Large intestine (tissue), 3 donors: ENCODE results near the gene ADGRV1. TPM values are rescaled to one million over a fixed set of nuclear protein-coding genes. Genes with fewer than 3 reads are reported as not detected.
"Not testable (repeated sequence)": the region's sequence is repeated elsewhere in the genome, so short reads cannot be mapped to it uniquely, and the experiment has no call there.

Experiments used
- DNase-seq, 2 donors: peaks; one replicate each; pipeline versions ENCODE4 v3.0.0 to v3.0.0-alpha.2; 2013
- H3K27ac ChIP-seq: one replicate; pipeline ENCODE4 v1.5.1; 2013; ENCODE audit warnings: low read length
- H3K27me3 ChIP-seq: 2 replicates; pipeline ENCODE4 v1.6.1; 2013; ENCODE audit warnings: low read length; ENCODE audit not compliant: control insufficient read depth, insufficient read depth
- H3K36me3 ChIP-seq: 2 replicates; pipeline ENCODE4 v1.6.1; 2013; ENCODE audit warnings: low read length; ENCODE audit not compliant: control insufficient read depth, insufficient read depth
- H3K4me1 ChIP-seq: one replicate; pipeline ENCODE4 v1.6.1; 2013; ENCODE audit warnings: low read length; ENCODE audit not compliant: control insufficient read depth, insufficient read depth
- H3K4me3 ChIP-seq: one replicate; pipeline ENCODE4 v1.5.1; 2013; ENCODE audit warnings: low read length
- H3K9me3 ChIP-seq: one replicate; pipeline ENCODE4 v1.6.1; 2013; ENCODE audit warnings: mild to moderate bottlenecking, low read depth, low read length, moderate library complexity; ENCODE audit not compliant: control insufficient read depth
- WGBS: methylation state at CpG from one replicate; pipeline ENCODE4 v1.1.5; 2013; ENCODE audit warnings: low lambda C conversion rate; ENCODE audit not compliant: insufficient coverage; 5-methylcytosine and 5-hydroxymethylcytosine counted together
- polyA plus RNA-seq: library from polyadenylated mRNA; unstranded; fragments of 120-200 nt; gene quantifications from one replicate; pipeline ENCODE4 v1.2.1, GENCODE V29; 2013

The ADGRV1 gene
- polyA plus RNA-seq, 1 donor, result 3.0 TPM

DNA sequence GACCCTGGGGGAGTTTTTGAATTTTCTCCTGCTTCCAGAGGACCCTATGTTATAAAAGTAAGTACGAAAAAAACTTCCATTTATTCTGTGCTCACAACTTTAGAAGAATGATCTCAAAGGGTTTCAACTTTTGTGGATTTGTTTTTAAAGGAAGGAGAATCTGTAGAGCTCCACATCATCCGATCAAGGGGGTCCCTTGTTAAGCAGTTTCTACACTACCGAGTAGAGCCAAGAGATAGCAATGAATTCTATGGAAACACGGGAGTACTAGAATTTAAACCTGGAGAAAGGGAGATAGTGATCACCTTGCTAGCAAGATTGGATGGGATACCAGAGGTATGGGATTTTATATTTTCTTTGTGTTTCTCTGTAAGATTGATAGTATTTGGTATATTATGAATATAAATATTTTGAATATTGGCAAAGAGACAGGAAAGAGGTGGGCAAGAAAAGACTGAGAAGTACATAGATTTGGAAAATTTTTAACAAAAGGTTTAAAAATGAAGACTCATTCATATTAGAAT is 84.2 kb downstream of the ADGRV1 start:
- no peak for DNase-seq
- no CpG with 5 or more reads among the region's 4 CpGs for WGBS
- H3K27ac ChIP-seq, result no peak overlapping the region
- H3K4me3 ChIP-seq, result no peak overlapping the region
- no peaks in the 10 kb centered on the region for H3K27me3 ChIP-seq
- H3K36me3 ChIP-seq, result no peaks in the 10 kb centered on the region
- H3K9me3 ChIP-seq, result no peaks in the 10 kb centered on the region
- H3K4me1 ChIP-seq, result no peaks in the 10 kb centered on the region

- Histone ChIP-seq H3K27ac (no peak overlapping the region), H3K27me3 (no peaks in the 10 kb centered on the region), H3K4me1 (no peaks in the 10 kb centered on the region), H3K4me3 (no peak overlapping the region), H3K9me3 (no peaks in the 10 kb centered on the region), H3K36me3 (no peaks in the 10 kb centered on the region)
- no peak for DNase-seq
- 100% methylated on average over 1 of the region's 4 CpGs for WGBS
These were observed 85.5 kb downstream of the ADGRV1 start for GRCh38 chr5:90644132-90644531.

DNA sequence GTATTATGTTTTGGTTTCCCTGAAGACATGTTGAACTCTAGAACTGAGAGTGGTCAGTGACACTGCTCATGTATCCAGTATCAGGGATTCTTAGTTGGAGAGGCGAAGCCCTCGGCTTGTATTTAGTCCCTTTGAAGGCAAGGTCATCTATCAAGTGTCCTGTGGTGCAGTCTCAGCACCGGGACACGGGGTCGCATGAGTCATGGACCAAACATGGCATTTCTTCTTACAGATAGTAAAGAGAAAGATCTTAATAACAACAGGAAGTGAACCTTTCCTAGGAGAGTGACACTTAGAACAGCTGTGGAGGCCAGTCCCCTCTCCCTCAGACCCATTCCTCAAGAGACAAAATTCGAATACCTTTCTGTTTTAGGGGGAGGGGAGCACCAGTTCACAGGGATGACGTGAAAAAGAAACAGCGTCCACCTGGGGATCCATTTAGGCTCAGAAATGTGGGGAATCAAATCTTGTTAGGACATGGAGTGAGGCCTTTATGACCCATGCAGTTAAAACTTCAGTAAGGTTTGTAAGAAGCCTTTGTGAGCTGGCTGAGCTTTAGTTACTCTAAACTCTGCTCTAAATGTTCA is 86.5 kb downstream of the ADGRV1 start:
- no CpG with 5 or more reads among the region's 8 CpGs for WGBS
- peak; percentile 12 to 53 for DNase-seq
- Histone ChIP-seq H3K36me3 (no peaks in the 10 kb centered on the region), H3K4me3 (no peak overlapping the region), H3K9me3 (no peaks in the 10 kb centered on the region), H3K27me3 (no peaks in the 10 kb centered on the region), H3K27ac (no peak overlapping the region), H3K4me1 (no peaks in the 10 kb centered on the region)

GRCh38 chr5:90650767-90651166 is 92.2 kb downstream of the ADGRV1 start:
- H3K27ac ChIP-seq, result no peak overlapping the region
- no peaks in the 10 kb centered on the region for H3K27me3 ChIP-seq
- DNase-seq, result no peak
- H3K4me1 ChIP-seq, result no peaks in the 10 kb centered on the region
- H3K4me3 ChIP-seq, result no peak overlapping the region
- 80% methylated on average over 1 of the region's 1 CpG for WGBS
- H3K36me3 ChIP-seq, result no peaks in the 10 kb centered on the region
- no peaks in the 10 kb centered on the region for H3K9me3 ChIP-seq

- Histone ChIP-seq H3K9me3 (no peaks in the 10 kb centered on the region), H3K27ac (no peak overlapping the region), H3K4me3 (no peak overlapping the region), H3K36me3 (no peaks in the 10 kb centered on the region), H3K4me1 (no peaks in the 10 kb centered on the region), H3K27me3 (no peaks in the 10 kb centered on the region)
- DNase-seq, result no peak
- WGBS, result 100% methylated on average over 2 of the region's 2 CpGs
These were observed 95.6 kb downstream of the ADGRV1 start for GRCh38 chr5:90654215-90654614.

DNA sequence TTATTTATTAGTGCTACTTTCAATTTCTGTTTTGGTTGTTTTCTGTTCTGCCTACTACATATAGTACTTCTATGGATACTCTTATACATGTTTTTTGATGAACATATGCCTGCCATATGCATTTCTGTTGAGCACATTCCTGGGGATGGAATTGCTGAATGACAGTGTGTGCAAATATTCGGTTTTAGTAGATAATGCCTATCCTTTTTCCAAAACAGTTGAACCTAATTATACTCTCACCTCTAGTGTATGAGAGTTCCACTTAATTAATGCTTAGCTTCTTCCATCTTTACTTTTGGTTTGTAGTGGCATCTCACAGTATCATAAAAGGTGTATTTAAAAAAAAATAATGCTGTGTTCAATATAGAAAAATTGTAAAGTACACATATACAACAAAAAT is 96.8 kb downstream of the ADGRV1 start:
- H3K4me3 ChIP-seq, result no peak overlapping the region
- no peak for DNase-seq
- no peaks in the 10 kb centered on the region for H3K36me3 ChIP-seq
- H3K4me1 ChIP-seq, result no peaks in the 10 kb centered on the region
- no peaks in the 10 kb centered on the region for H3K27me3 ChIP-seq
- WGBS, result 71% methylated on average over 1 of the region's 1 CpG
- H3K9me3 ChIP-seq, result no peaks in the 10 kb centered on the region
- no peak overlapping the region for H3K27ac ChIP-seq

DNA sequence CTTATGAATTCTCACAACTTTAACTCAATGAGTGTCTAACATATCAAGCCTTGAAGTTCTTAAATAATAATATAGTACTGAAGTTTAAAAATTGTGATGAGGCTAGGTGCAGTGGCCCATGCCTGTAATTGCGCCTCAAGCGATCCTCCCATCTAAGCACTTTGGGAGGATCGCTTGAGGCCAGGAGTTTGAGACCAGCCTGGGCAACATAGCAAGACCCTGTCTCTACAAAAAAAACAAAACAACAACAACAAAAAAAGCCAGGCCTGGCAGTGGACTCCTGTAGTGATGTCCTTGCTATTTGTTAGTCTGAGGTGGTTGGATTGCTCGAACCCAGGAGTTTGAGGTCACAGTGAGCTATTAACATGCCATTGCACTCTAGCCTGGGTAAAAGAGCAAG is 98.4 kb downstream of the ADGRV1 start:
- Histone ChIP-seq H3K27ac (no peak overlapping the region), H3K36me3 (no peaks in the 10 kb centered on the region), H3K4me1 (no peaks in the 10 kb centered on the region), H3K4me3 (no peak overlapping the region), H3K9me3 (no peaks in the 10 kb centered on the region), H3K27me3 (no peaks in the 10 kb centered on the region)
- no peak for DNase-seq
- no CpG with 5 or more reads among the region's 4 CpGs for WGBS

DNA sequence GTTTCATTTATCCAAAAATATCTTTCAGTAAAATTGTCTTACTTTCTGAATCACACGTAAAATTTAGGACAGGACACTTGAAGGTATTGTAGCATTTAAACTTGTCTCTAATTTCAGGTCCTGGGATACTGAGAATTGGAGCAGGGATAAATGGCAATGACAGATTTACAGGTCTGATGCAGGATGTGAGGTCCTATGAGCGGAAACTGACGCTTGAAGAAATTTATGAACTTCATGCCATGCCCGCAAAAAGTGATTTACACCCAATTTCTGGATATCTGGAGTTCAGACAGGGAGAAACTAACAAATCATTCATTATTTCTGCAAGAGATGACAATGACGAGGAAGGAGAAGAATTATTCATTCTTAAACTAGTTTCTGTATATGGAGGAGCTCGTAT is 99.2 kb downstream of the ADGRV1 start:
- Histone ChIP-seq H3K9me3 (no peaks in the 10 kb centered on the region), H3K36me3 (no peaks in the 10 kb centered on the region), H3K27ac (no peak overlapping the region), H3K4me1 (no peaks in the 10 kb centered on the region), H3K4me3 (no peak overlapping the region), H3K27me3 (no peaks in the 10 kb centered on the region)
- no peak for DNase-seq
- 94% methylated on average over 2 of the region's 6 CpGs for WGBS

DNA sequence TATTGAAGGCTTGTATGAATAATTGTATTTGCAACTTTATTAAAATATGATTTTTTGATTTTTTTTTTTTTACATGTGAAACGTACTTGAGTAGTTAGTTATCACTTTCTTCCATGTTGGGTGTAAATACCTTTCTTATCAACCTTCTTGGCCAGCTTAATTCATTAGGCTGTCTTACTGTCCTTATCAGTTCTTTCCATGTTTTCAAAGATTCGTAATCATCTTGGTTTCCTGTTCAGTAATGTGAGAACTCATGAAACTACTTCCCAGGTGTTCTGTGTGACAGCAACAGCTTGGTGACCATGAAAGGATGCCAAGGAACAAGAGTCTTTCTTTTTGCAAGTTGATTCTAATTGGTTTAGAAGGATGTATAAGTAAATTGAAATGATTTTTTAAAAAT is 100.0 kb downstream of the ADGRV1 start:
- Histone ChIP-seq H3K27ac (no peak overlapping the region), H3K27me3 (no peaks in the 10 kb centered on the region), H3K36me3 (no peaks in the 10 kb centered on the region), H3K4me3 (no peak overlapping the region), H3K9me3 (no peaks in the 10 kb centered on the region), H3K4me1 (no peaks in the 10 kb centered on the region)
- WGBS, result 58% methylated on average over 2 of the region's 2 CpGs
- no peak for DNase-seq

GRCh38 chr5:90668079-90668565 is 109.5 kb downstream of the ADGRV1 start:
- not testable (repeated sequence) for H3K4me3 ChIP-seq, H3K4me1 ChIP-seq, DNase-seq, H3K27me3 ChIP-seq, H3K27ac ChIP-seq, H3K9me3 ChIP-seq, H3K36me3 ChIP-seq
- WGBS, result no CpG with 5 or more reads among the region's 21 CpGs

DNA sequence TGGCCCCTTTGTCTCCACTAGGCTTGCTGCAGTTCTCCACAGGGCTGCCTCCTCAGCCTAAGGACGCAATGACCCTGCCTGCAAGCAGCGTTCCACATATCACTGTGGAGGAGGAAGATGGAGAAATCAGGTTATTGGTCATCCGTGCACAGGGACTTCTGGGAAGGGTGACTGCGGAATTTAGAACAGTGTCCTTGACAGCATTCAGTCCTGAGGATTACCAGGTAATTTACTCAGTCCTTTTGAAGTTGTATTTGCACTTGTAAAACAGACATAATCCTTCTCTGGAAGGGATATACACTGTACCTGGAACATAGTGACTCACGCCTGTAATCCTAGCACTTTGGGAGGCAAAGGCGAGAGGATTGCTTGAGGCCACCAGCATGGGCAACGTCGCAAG is 116.6 kb downstream of the ADGRV1 start:
- Histone ChIP-seq H3K9me3 (no peaks in the 10 kb centered on the region), H3K27me3 (no peaks in the 10 kb centered on the region), H3K27ac (no peak overlapping the region), H3K4me1 (no peaks in the 10 kb centered on the region), H3K4me3 (no peak overlapping the region), H3K36me3 (no peaks in the 10 kb centered on the region)
- no peak for DNase-seq
- no CpG with 5 or more reads among the region's 8 CpGs for WGBS
